Measurements from ENCODE around the gene PRDX2. TPM values are rescaled to one million over a fixed set of nuclear protein-coding genes. Genes with fewer than 3 reads are reported as not detected.

PRDX2 gene
- total and polyA plus RNA-seq, 7 experiments from 2014 or later = 75.1 to 359 (median 118) TPM

Small RNA genes within 50 kb of the gene (microRNA-seq; reads per million reads assigned to microRNA genes)
- gene MIR5684 (ENCODE audit: borderline microRNAs expressed) = not detected

Other genes with a start within 250 kb of the PRDX2 start
- gene ZNF490, start 191.0 kb downstream of the PRDX2 start, total RNA-seq = 10 to 100 TPM; 10.3 to 14.9 (median 11.6) TPM
- 1 to 10 TPM; 4.6 to 5.3 TPM for gene ZNF490, start 191.0 kb downstream of the PRDX2 start, polyA plus RNA-seq
- gene ZNF791, start 190.9 kb downstream of the PRDX2 start, total RNA-seq = 10 to 100 TPM; 29.1 to 53.3 (median 38.7) TPM
- gene ZNF791, start 190.9 kb downstream of the PRDX2 start, polyA plus RNA-seq = 10 to 100 TPM; 12.6 to 13.1 TPM
- gene MAN2B1, start 135.1 kb downstream of the PRDX2 start, total RNA-seq = 100 to 1,000 TPM; 105 to 215 (median 138) TPM
- gene MAN2B1, start 135.1 kb downstream of the PRDX2 start, polyA plus RNA-seq = 10 to 100 TPM; 40.6 to 59.5 TPM
- gene WDR83, start 135.0 kb downstream of the PRDX2 start, total RNA-seq = 10 to 100 TPM in 3 of 5 experiments, 1 to 10 TPM in 2; 7.8 to 18.6 (median 14.7) TPM
- 10 to 100 TPM; 13.9 to 20.6 TPM for gene WDR83, start 135.0 kb downstream of the PRDX2 start, polyA plus RNA-seq
- 100 to 1,000 TPM; 125 to 223 (median 174) TPM for gene DHPS, start 119.9 kb downstream of the PRDX2 start, total RNA-seq
- 100 to 1,000 TPM; 113 to 124 TPM for gene DHPS, start 119.9 kb downstream of the PRDX2 start, polyA plus RNA-seq
- gene GNG14, start 113.8 kb downstream of the PRDX2 start, total RNA-seq = not detected
- not detected for gene GNG14, start 113.8 kb downstream of the PRDX2 start, polyA plus RNA-seq
- 1 to 10 TPM; 2.5 to 8.6 (median 4.3) TPM for gene FBXW9, start 105.2 kb downstream of the PRDX2 start, total RNA-seq
- gene FBXW9, start 105.2 kb downstream of the PRDX2 start, polyA plus RNA-seq = 1 to 10 TPM; 4.9 to 8.5 TPM
- gene TNPO2, start 77.9 kb downstream of the PRDX2 start, total RNA-seq = 10 to 100 TPM; 53.5 to 78.7 (median 62.5) TPM
- 1 to 10 TPM; 2.0 to 3.8 TPM for gene TNPO2, start 77.9 kb downstream of the PRDX2 start, polyA plus RNA-seq
- 100 to 1,000 TPM; 175 to 225 (median 192) TPM for gene TRIR, start 67.1 kb downstream of the PRDX2 start, total RNA-seq
- 100 to 1,000 TPM; 177 to 216 TPM for gene TRIR, start 67.1 kb downstream of the PRDX2 start, polyA plus RNA-seq
- 10 to 100 TPM; 22.6 to 60.3 (median 27.0) TPM for gene GET3, start 64.3 kb downstream of the PRDX2 start, total RNA-seq
- gene GET3, start 64.3 kb downstream of the PRDX2 start, polyA plus RNA-seq = 10 to 100 TPM; 47.1 to 50.4 TPM
- gene BEST2, start 50.0 kb downstream of the PRDX2 start, total RNA-seq = not detected
- not detected for gene BEST2, start 50.0 kb downstream of the PRDX2 start, polyA plus RNA-seq
- 10 to 100 TPM; 16.6 to 37.5 (median 22.3) TPM for gene HOOK2, start 26.2 kb downstream of the PRDX2 start, total RNA-seq
- 1 to 10 TPM; 4.0 to 5.3 TPM for gene HOOK2, start 26.2 kb downstream of the PRDX2 start, polyA plus RNA-seq
- gene JUNB, start 10.3 kb downstream of the PRDX2 start, total RNA-seq = 1,000 to 10,000 TPM in 2 of 5 experiments, 100 to 1,000 TPM in 3; 107 to 2,198 (median 203) TPM
- gene JUNB, start 10.3 kb downstream of the PRDX2 start, polyA plus RNA-seq = 1,000 to 10,000 TPM in 1 of 2 donors, 100 to 1,000 TPM in 1; 690 to 1,125 TPM
- gene THSD8, start 269 bp upstream of the PRDX2 start, total RNA-seq = 10 to 100 TPM in 1 of 5 experiments, 1 to 10 TPM in 2, under 1 TPM in 1, not detected in 1; 0.80 to 18.9 (median 2.1) TPM
- gene THSD8, start 269 bp upstream of the PRDX2 start, polyA plus RNA-seq = not detected
- gene RNASEH2A, start 4.8 kb upstream of the PRDX2 start, total RNA-seq = 10 to 100 TPM in 2 of 5 experiments, 1 to 10 TPM in 3; 1.6 to 30.9 (median 9.3) TPM
- 10 to 100 TPM; 20.3 to 20.4 TPM for gene RNASEH2A, start 4.8 kb upstream of the PRDX2 start, polyA plus RNA-seq
- not detected for gene RTBDN, start 32.8 kb upstream of the PRDX2 start, total RNA-seq
- not detected for gene RTBDN, start 32.8 kb upstream of the PRDX2 start, polyA plus RNA-seq
- under 1 TPM in 4 of 5 experiments, not detected in 1; 0.51 to 0.93 (median 0.71) TPM for gene MAST1, start 36.7 kb upstream of the PRDX2 start, total RNA-seq
- 1 to 10 TPM in 1 of 2 donors, under 1 TPM in 1; 0.70 to 3.5 TPM for gene MAST1, start 36.7 kb upstream of the PRDX2 start, polyA plus RNA-seq
- gene DNASE2, start 79.6 kb upstream of the PRDX2 start, total RNA-seq = 10 to 100 TPM; 14.2 to 29.9 (median 28.1) TPM
- gene DNASE2, start 79.6 kb upstream of the PRDX2 start, polyA plus RNA-seq = 10 to 100 TPM; 43.6 to 52.9 TPM
- gene KLF1, start 85.4 kb upstream of the PRDX2 start, total RNA-seq = under 1 TPM in 2 of 5 experiments, not detected in 3; 0.32 to 0.41 TPM
- not detected for gene KLF1, start 85.4 kb upstream of the PRDX2 start, polyA plus RNA-seq
- gene GCDH, start 89.4 kb upstream of the PRDX2 start, total RNA-seq = 10 to 100 TPM; 40.1 to 74.2 (median 54.5) TPM
- 10 to 100 TPM; 22.0 to 23.2 TPM for gene GCDH, start 89.4 kb upstream of the PRDX2 start, polyA plus RNA-seq
- gene SYCE2, start 117.5 kb upstream of the PRDX2 start, total RNA-seq = 1 to 10 TPM in 3 of 5 experiments, under 1 TPM in 1, not detected in 1; 0.78 to 3.3 (median 2.3) TPM
- 1 to 10 TPM in 1 of 2 donors, not detected in 1; 1.4 TPM for gene SYCE2, start 117.5 kb upstream of the PRDX2 start, polyA plus RNA-seq
- gene FARSA, start 131.9 kb upstream of the PRDX2 start, total RNA-seq = 100 to 1,000 TPM in 1 of 5 experiments, 10 to 100 TPM in 4; 25.9 to 109 (median 52.6) TPM
- 10 to 100 TPM; 58.0 to 88.3 TPM for gene FARSA, start 131.9 kb upstream of the PRDX2 start, polyA plus RNA-seq
- gene CALR, start 136.8 kb upstream of the PRDX2 start, total RNA-seq = 1,000 to 10,000 TPM in 1 of 5 experiments, 100 to 1,000 TPM in 4; 449 to 1,130 (median 502) TPM
- gene CALR, start 136.8 kb upstream of the PRDX2 start, polyA plus RNA-seq = 100 to 1,000 TPM; 142 to 155 TPM
- gene RAD23A, start 144.1 kb upstream of the PRDX2 start, total RNA-seq = 100 to 1,000 TPM in 2 of 5 experiments, 10 to 100 TPM in 3; 75.0 to 111 (median 96.4) TPM
- 10 to 100 TPM; 85.5 to 87.2 TPM for gene RAD23A, start 144.1 kb upstream of the PRDX2 start, polyA plus RNA-seq
- 10 to 100 TPM in 4 of 5 experiments, 1 to 10 TPM in 1; 8.5 to 17.0 (median 13.8) TPM for gene GADD45GIP1, start 155.4 kb upstream of the PRDX2 start, total RNA-seq
- gene GADD45GIP1, start 155.4 kb upstream of the PRDX2 start, polyA plus RNA-seq = 10 to 100 TPM; 58.1 to 60.3 TPM
- not detected for gene DAND5, start 167.8 kb upstream of the PRDX2 start, total RNA-seq
- not detected for gene DAND5, start 167.8 kb upstream of the PRDX2 start, polyA plus RNA-seq
- 1 to 10 TPM; 2.4 to 7.7 (median 6.3) TPM for gene NFIX, start 193.7 kb upstream of the PRDX2 start, total RNA-seq
- gene NFIX, start 193.7 kb upstream of the PRDX2 start, polyA plus RNA-seq = under 1 TPM; 0.41 to 0.77 TPM

Measured in naive thymus-derived CD4-positive, alpha-beta T cell (primary cell).